ENCODE results near the gene ADGRG3.

DNA sequence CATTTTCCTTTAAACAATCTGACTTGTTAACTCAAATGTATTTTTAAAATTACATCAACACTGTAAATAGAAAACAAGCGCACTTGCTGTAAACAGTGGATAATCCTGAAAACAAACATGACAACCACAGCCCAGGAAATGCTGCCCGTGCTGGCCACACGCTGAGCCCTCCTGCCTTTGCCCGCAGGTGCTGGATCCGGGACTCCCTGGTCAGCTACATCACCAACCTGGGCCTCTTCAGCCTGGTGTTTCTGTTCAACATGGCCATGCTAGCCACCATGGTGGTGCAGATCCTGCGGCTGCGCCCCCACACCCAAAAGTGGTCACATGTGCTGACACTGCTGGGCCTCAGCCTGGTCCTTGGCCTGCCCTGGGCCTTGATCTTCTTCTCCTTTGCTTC lies 6.6 kb upstream of the ADGRG3 start:
- TF ChIP-seq, protein P1, sequence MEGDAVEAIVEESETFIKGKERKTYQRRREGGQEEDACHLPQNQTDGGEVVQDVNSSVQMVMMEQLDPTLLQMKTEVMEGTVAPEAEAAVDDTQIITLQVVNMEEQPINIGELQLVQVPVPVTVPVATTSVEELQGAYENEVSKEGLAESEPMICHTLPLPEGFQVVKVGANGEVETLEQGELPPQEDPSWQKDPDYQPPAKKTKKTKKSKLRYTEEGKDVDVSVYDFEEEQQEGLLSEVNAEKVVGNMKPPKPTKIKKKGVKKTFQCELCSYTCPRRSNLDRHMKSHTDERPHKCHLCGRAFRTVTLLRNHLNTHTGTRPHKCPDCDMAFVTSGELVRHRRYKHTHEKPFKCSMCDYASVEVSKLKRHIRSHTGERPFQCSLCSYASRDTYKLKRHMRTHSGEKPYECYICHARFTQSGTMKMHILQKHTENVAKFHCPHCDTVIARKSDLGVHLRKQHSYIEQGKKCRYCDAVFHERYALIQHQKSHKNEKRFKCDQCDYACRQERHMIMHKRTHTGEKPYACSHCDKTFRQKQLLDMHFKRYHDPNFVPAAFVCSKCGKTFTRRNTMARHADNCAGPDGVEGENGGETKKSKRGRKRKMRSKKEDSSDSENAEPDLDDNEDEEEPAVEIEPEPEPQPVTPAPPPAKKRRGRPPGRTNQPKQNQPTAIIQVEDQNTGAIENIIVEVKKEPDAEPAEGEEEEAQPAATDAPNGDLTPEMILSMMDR (IDR thresholded peaks at IDR 0.05; ENCODE audit: insufficient read depth, low read length): no peak
- no peak for TF ChIP-seq POLR2AphosphoS5 (IDR thresholded peaks at IDR 0.05; ENCODE audit: low read depth)
- no peak for TF ChIP-seq GABPA (IDR thresholded peaks at IDR 0.05; ENCODE audit: low read depth)
